Measurements from ENCODE around the gene VSNL1.

The VSNL1 gene

GRCh38 chr2:17540093-17540812 is at the start of gene VSNL1:
TSS of gene VSNL1 (plus strand) at chr2:17540696. CDS start at chr2:17592075, 51,379 bp downstream.
- no peak for DNase-seq
- no peak for TF ChIP-seq GATA1 (IDR thresholded peaks at IDR 0.05; ENCODE audit: low read depth, low read length)
- no peak for TF ChIP-seq POLR2A (IDR thresholded peaks at IDR 0.05; ENCODE audit: low read length)

GRCh38 chr2:17495590-17495989 is 44.9 kb upstream of the VSNL1 start:
- TF ChIP-seq GATA1 (IDR thresholded peaks at IDR 0.05; ENCODE audit: low read depth, low read length) = no peak
- no peak for TF ChIP-seq POLR2A (IDR thresholded peaks at IDR 0.05; ENCODE audit: low read length)
- DNase-seq = no peak

- no peak for DNase-seq
- TF ChIP-seq POLR2A (IDR thresholded peaks at IDR 0.05; ENCODE audit: low read length) = no peak
- TF ChIP-seq GATA1 (IDR thresholded peaks at IDR 0.05; ENCODE audit: low read depth, low read length) = no peak
Measured at GRCh38 chr2:17497718-17498117, 42.8 kb upstream of the VSNL1 start.

GRCh38 chr2:17506736-17507616 is 33.5 kb upstream of the VSNL1 start:
- DNase-seq = no peak
- TF ChIP-seq GATA1 (IDR thresholded peaks at IDR 0.05; ENCODE audit: low read depth, low read length) (no peak), POLR2A (IDR thresholded peaks at IDR 0.05; ENCODE audit: low read length) (no peak)

- no peak for DNase-seq
- no peak for TF ChIP-seq GATA1 (IDR thresholded peaks at IDR 0.05; ENCODE audit: low read depth, low read length)
- TF ChIP-seq POLR2A (IDR thresholded peaks at IDR 0.05; ENCODE audit: low read length) = no peak
Measured at GRCh38 chr2:17515652-17516051, 24.8 kb upstream of the VSNL1 start.

GRCh38 chr2:17517481-17518211 is 22.9 kb upstream of the VSNL1 start:
- TF ChIP-seq POLR2A (IDR thresholded peaks at IDR 0.05; ENCODE audit: low read length) (no peak), GATA1 (IDR thresholded peaks at IDR 0.05; ENCODE audit: low read depth, low read length) (no peak)
- DNase-seq = no peak

GRCh38 chr2:17518212-17519154 is 22.0 kb upstream of the VSNL1 start, which contains the start of gene RAD51AP2:
TSS of gene RAD51AP2 (minus strand) at chr2:17518440. CDS start at chr2:17518415, 25 bp downstream.
- DNase-seq = peak; percentile 80 to 89

GRCh38 chr2:17519486-17519885 is 21.0 kb upstream of the VSNL1 start:
- no peak for DNase-seq
- TF ChIP-seq POLR2A (IDR thresholded peaks at IDR 0.05; ENCODE audit: low read length) = no peak
- TF ChIP-seq GATA1 (IDR thresholded peaks at IDR 0.05; ENCODE audit: low read depth, low read length) = no peak

More at GRCh38 chr2:17518212-17519154, 22.0 kb upstream of the VSNL1 start, which contains the start of gene RAD51AP2:
- no peak for TF ChIP-seq GATA1 (IDR thresholded peaks at IDR 0.05; ENCODE audit: low read depth, low read length)
- no peak for TF ChIP-seq POLR2A (IDR thresholded peaks at IDR 0.05; ENCODE audit: low read length)

GRCh38 chr2:17520761-17521160 is 19.7 kb upstream of the VSNL1 start:
- TF ChIP-seq GATA1 (IDR thresholded peaks at IDR 0.05; ENCODE audit: low read depth, low read length) (no peak), POLR2A (IDR thresholded peaks at IDR 0.05; ENCODE audit: low read length) (no peak)
- no peak for DNase-seq

- TF ChIP-seq GATA1 (IDR thresholded peaks at IDR 0.05; ENCODE audit: low read depth, low read length) (no peak), POLR2A (IDR thresholded peaks at IDR 0.05; ENCODE audit: low read length) (no peak)
- no peak for DNase-seq
Measured at GRCh38 chr2:17521621-17522020, 18.9 kb upstream of the VSNL1 start.

- no peak for DNase-seq
- TF ChIP-seq GATA1 (IDR thresholded peaks at IDR 0.05; ENCODE audit: low read depth, low read length) = no peak
- TF ChIP-seq POLR2A (IDR thresholded peaks at IDR 0.05; ENCODE audit: low read length) = no peak
Measured at GRCh38 chr2:17522303-17522702, 18.2 kb upstream of the VSNL1 start.

GRCh38 chr2:17529771-17530170 is 10.7 kb upstream of the VSNL1 start:
- DNase-seq = no peak
- TF ChIP-seq POLR2A (IDR thresholded peaks at IDR 0.05; ENCODE audit: low read length) = no peak
- TF ChIP-seq GATA1 (IDR thresholded peaks at IDR 0.05; ENCODE audit: low read depth, low read length) = no peak

GRCh38 chr2:17533546-17533945 is 7.0 kb upstream of the VSNL1 start:
- no peak for DNase-seq
- no peak for TF ChIP-seq POLR2A (IDR thresholded peaks at IDR 0.05; ENCODE audit: low read length)
- TF ChIP-seq GATA1 (IDR thresholded peaks at IDR 0.05; ENCODE audit: low read depth, low read length) = no peak
